Spleen (tissue), 11 donors: ENCODE results near the gene CD300LG. TPM values are rescaled to one million over a fixed set of nuclear protein-coding genes. Genes with fewer than 3 reads are reported as not detected.

ENCODE experiments used
- DNase-seq: peaks from one replicate; pipeline ENCODE4 v3.0.0-alpha.2; 2020
- H3K27ac ChIP-seq, 8 donors: fragments of 200-600 bp; sonication (generic) in 7 of 8; 1 replicate in 4 of 8; 2 replicates in 4 of 8; pipeline versions ENCODE4 v1.5.0 to v1.8.0; 2016 to 2021; ENCODE audit warnings: inconsistent platforms in 4 of 8, mild to moderate bottlenecking in 4 of 8, moderate library complexity in 1 of 8
- H3K27me3 ChIP-seq, 7 donors: fragments of 200-600 bp; sonication (generic) in 6 of 7; replicated peaks in 1 of 7; 1 replicate in 4 of 7; 2 replicates in 3 of 7; pipeline versions ENCODE4 v1.5.0 to v1.8.0; 2016 to 2021; ENCODE audit warnings: inconsistent platforms in 3 of 7, mild to moderate bottlenecking in 1 of 7
- H3K36me3 ChIP-seq, 6 donors: fragments of 200-600 bp; sonication (generic) in 5 of 6; 1 replicate in 4 of 6; 2 replicates in 2 of 6; pipeline versions ENCODE4 v1.5.0 to v1.8.0; 2016 to 2021; ENCODE audit warnings: inconsistent platforms in 2 of 6
- H3K4me1 ChIP-seq, 6 donors: fragments of 200-600 bp; sonication (generic) in 5 of 6; 1 replicate in 3 of 6; 2 replicates in 3 of 6; pipeline versions ENCODE4 v1.5.0 to v1.8.0; 2016 to 2021; ENCODE audit warnings: inconsistent platforms in 3 of 6
- H3K4me3 ChIP-seq, 8 donors: fragments of 200-600 bp; sonication (generic) in 7 of 8; 1 replicate in 4 of 8; 2 replicates in 4 of 8; pipeline versions ENCODE4 v1.5.0 to v1.8.0; 2016 to 2021; ENCODE audit warnings: inconsistent platforms in 4 of 8, mild to moderate bottlenecking in 4 of 8, moderate library complexity in 2 of 8
- H3K9me3 ChIP-seq, 8 donors: fragments of 200-600 bp; sonication (generic) in 7 of 8; 1 replicate in 4 of 8; 2 replicates in 4 of 8; pipeline versions ENCODE4 v1.5.0 to v1.8.0; 2016 to 2021; ENCODE audit warnings: inconsistent platforms in 4 of 8
- POLR2A ChIP-seq, 3 donors: fragments of 450-650 bp; IDR thresholded peaks; one replicate each; pipeline ENCODE4 v1.5.1; 2017; ENCODE audit warnings: antibody characterized with exemption in 3 of 3, mild to moderate bottlenecking in 1 of 3
- POLR2AphosphoS5 ChIP-seq, 3 donors: sonication (generic); formaldehyde crosslinking; IDR thresholded peaks; one replicate each; pipeline ENCODE4 v1.5.1; 2017; ENCODE audit warnings: antibody characterized with exemption in 3 of 3
- WGBS, 5 donors: extraction: QIAGEN DNeasy Blood & Tissue Kit in 3 of 5; methylation state at CpG; one replicate each; pipeline versions ENCODE4 v1.1.5 to v1.1.7; 2013 to 2018; 5-methylcytosine and 5-hydroxymethylcytosine counted together
- intact Hi-C: fragments of 100-400 bp; cut with DNase I; formaldehyde crosslinking; loops from one replicate; pipeline ENCODE4 v1.15.0; 2023; ENCODE audit warnings: low total_unique reads
- polyA plus RNA-seq, 3 donors: library from polyadenylated mRNA; stranded (reverse); fragments of 200-250 nt; gene quantifications; one replicate each; pipeline ENCODE4 v1.2.1, GENCODE V29; 2013
- total RNA-seq, 7 donors: library from RNA; depleted of rRNA in 3 of 7; stranded (reverse); fragments of >200 nt in 3 of 7; fragmentation: NEBNext Ultra II Directional in 4 of 7; extraction: Animal tissue kit (Norgen Biotek cat#: 25700) in 4 of 7; gene quantifications; one replicate each; pipeline versions ENCODE4 v1.1.0 to v1.2.1, GENCODE V29; 2016 to 2021
- TF ChIP-seq, protein P1 (sequence below), 11 experiments: fragments of 200-600 bp in 7 of 11; fragments of 450-650 bp in 4 of 11; sonication (generic) in 4 of 11; IDR thresholded peaks in 8 of 11; conservative IDR thresholded peaks in 3 of 11; 1 replicate in 7 of 11; 2 replicates in 4 of 11; pipeline versions ENCODE4 v1.4.0 to v1.8.0; 2016 to 2021; ENCODE audit warnings: antibody characterized with exemption in 11 of 11, inconsistent platforms in 4 of 11, mild to moderate bottlenecking in 1 of 11
- donor health status: healthy with polysubstance abuse.
- donor health status: DM: no; HTN: no; CAD: no; lungs with moderate emphysema.
- donor health status: DM: no; HTN: no; CAD: no.
- donor health status: Bipolar disorder and iron deficiency.
- donor health status: healthy.
- donor health status: DM: no; HTN: no; CAD: no.
- donor health status: DM: yes; HTN: yes; CAD: no.

Gene CD300LG
- total and polyA plus RNA-seq, 10 donors = 0.33 to 5.3 (median 2.2) TPM

DNA sequence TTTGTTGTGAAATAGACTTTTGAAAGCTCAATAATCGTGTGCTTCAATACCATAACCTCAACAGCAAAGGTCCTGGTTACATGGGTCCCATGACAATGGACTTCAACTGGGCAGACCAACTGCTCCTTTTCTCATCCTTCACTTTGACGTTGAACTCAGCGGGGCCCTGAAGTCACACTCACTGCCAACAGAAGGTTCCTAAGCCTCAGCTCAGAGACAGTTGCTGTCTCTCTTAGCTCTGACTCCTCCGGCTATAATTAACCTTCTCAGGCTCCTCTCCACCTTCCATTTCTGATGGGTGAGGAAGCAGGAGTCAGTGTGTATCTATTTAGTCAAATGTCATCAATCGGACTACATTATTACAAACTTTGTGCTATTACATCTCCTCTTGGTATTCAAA lies 37.9 kb upstream of the CD300LG start:
- TF ChIP-seq POLR2A (IDR thresholded peaks at IDR 0.05) (no peak), POLR2AphosphoS5 (IDR thresholded peaks at IDR 0.05) (no peak)
- TF ChIP-seq, protein P1, sequence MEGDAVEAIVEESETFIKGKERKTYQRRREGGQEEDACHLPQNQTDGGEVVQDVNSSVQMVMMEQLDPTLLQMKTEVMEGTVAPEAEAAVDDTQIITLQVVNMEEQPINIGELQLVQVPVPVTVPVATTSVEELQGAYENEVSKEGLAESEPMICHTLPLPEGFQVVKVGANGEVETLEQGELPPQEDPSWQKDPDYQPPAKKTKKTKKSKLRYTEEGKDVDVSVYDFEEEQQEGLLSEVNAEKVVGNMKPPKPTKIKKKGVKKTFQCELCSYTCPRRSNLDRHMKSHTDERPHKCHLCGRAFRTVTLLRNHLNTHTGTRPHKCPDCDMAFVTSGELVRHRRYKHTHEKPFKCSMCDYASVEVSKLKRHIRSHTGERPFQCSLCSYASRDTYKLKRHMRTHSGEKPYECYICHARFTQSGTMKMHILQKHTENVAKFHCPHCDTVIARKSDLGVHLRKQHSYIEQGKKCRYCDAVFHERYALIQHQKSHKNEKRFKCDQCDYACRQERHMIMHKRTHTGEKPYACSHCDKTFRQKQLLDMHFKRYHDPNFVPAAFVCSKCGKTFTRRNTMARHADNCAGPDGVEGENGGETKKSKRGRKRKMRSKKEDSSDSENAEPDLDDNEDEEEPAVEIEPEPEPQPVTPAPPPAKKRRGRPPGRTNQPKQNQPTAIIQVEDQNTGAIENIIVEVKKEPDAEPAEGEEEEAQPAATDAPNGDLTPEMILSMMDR (IDR thresholded peaks at IDR 0.05 in 8 of 11, conservative IDR thresholded peaks at IDR 0.05 in 3 of 11) = no peak
- no peak overlapping the region for H3K27ac ChIP-seq
- no peak for DNase-seq
- H3K27me3 ChIP-seq = peaks cover 0 to 13% (median 0%) of the 10 kb centered on the region in 7 donors
- peaks cover 0 to 5% (median 0%) of the 10 kb centered on the region in 6 donors for H3K4me1 ChIP-seq
- intact Hi-C loops = no loop called here
- 88 to 94% (median 92%) methylated on average over 5 of the region's 5 CpGs for WGBS, 5 donors
- no peak overlapping the region for H3K4me3 ChIP-seq
- peaks cover 0 to 16% (median 0%) of the 10 kb centered on the region in 6 donors for H3K36me3 ChIP-seq
- no peaks in the 10 kb centered on the region for H3K9me3 ChIP-seq

DNA sequence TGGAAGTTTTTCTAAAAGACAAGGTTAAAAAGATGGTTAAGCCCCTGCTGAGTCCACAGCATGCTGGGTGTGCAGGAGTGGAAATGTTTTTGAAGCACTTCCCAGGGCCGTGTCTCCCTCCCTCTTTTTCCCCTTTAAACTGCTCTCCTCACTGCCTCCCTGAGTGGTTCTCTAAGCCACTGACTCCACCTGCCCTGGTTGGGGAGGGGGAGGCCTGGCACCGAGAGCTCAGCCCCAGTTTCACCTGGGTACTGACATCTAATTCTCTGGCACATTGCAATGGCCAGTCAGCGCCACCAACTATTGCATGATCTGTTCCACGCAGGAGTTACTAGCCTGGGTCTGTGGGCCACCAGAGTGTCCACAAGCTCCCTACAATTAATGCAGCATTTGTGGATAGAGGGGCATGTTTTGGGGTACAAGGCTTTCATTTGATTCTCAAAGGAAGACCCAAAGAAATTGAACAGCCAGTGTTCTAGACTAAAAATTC lies 36.7 kb upstream of the CD300LG start:
- Histone ChIP-seq H3K36me3 (peaks cover 0 to 16% (median 0%) of the 10 kb centered on the region in 6 donors), H3K4me3 (no peak overlapping the region), H3K4me1 (no peaks in the 10 kb centered on the region), H3K27me3 (peaks cover 0 to 13% (median 0%) of the 10 kb centered on the region in 7 donors), H3K9me3 (no peaks in the 10 kb centered on the region), H3K27ac (no peak overlapping the region)
- DNase-seq = no peak
- 77 to 88% (median 85%) methylated on average over 4 of the region's 4 CpGs for WGBS, 5 donors
- TF ChIP-seq POLR2A (IDR thresholded peaks at IDR 0.05) = no peak
- intact Hi-C loops = no loop called here

DNA sequence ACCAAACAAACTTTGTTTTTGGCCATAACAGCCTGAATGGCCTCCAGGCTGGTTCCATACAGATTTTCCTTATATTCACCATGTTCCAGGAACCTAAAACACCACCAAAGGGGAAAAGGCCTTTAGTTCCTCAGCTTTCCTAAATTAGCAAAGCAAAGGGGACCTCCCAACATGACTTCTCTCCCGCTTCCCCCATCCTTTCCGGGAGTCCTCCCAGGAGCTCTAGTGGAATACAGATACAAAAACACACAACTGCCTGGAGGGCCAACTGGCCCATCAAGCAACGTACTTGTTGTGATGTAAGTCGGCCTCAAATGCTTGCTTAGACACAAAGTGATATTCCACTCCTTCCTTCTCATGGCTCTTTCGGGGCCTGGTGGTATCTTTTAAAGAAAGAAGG lies 36.2 kb upstream of the CD300LG start:
- H3K27me3 ChIP-seq = peaks cover 0 to 13% (median 0%) of the 10 kb centered on the region in 7 donors
- no peaks in the 10 kb centered on the region for H3K4me1 ChIP-seq
- H3K9me3 ChIP-seq = no peaks in the 10 kb centered on the region
- H3K36me3 ChIP-seq = peaks cover 0 to 16% (median 0%) of the 10 kb centered on the region in 6 donors
- 86 to 96% (median 93%) methylated on average over 5 of the region's 5 CpGs for WGBS, 5 donors
- intact Hi-C loops = no loop called here
- DNase-seq = no peak
- no peak overlapping the region for H3K27ac ChIP-seq
- H3K4me3 ChIP-seq = no peak overlapping the region
- TF ChIP-seq POLR2AphosphoS5 (IDR thresholded peaks at IDR 0.05) = no peak
- TF ChIP-seq POLR2A (IDR thresholded peaks at IDR 0.05) = no peak
- TF ChIP-seq, protein P1 (IDR thresholded peaks at IDR 0.05 in 8 of 11, conservative IDR thresholded peaks at IDR 0.05 in 3 of 11) = no peak

DNA sequence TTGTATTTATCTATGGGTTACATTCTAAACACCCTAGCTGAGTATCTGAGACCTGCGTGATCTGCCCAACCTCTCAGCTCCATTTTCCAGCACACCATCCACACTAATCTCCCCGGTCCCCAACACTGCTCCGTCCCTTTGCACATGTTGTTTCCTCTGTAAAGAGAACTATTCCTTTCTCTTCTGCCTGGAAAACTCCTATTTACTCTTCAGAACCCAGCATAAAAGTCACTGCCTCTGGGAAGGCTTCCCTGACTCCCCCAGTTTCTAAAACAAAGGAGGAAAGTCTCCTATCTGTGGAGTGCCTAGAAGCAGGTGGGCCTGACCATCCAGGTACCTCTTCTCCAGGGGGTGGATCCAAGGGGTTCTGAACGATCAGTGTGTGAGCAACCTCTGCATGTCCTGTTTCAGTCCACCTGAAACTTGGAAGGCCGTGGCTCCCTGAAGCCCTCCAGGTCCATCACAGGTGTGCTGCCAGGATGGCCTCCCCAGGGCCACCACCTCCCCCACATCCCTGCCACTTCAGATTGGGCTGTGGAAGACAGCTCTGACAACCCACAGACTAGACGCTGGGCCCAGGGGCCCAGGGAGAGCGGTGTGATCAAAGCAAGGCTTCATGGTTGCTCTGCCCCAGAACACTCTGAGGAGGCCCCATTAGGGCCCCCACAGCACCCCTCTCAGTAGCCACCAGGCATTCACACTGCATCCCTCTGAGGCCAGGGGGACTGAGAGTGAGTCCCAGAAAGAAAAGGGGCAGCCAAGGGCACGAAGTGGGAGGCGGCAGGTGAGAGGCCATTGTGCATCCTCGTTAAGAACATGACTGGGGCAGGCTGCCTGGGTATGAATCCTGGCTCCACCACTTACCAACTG lies 34.3 kb upstream of the CD300LG start:
- peaks cover 0 to 16% (median 0%) of the 10 kb centered on the region in 6 donors for H3K36me3 ChIP-seq
- no peaks in the 10 kb centered on the region for H3K9me3 ChIP-seq
- no peaks in the 10 kb centered on the region for H3K4me1 ChIP-seq
- no peak for DNase-seq
- no peak overlapping the region for H3K27ac ChIP-seq
- WGBS, 5 donors = 86 to 92% (median 87%) methylated on average over 9 to 10 of the region's 10 CpGs
- intact Hi-C loops = no loop called here
- no peak overlapping the region for H3K4me3 ChIP-seq
- TF ChIP-seq POLR2AphosphoS5 (IDR thresholded peaks at IDR 0.05) = no peak
- TF ChIP-seq, protein P1 (IDR thresholded peaks at IDR 0.05 in 8 of 11, conservative IDR thresholded peaks at IDR 0.05 in 3 of 11) = no peak
- TF ChIP-seq POLR2A (IDR thresholded peaks at IDR 0.05) = no peak
- peaks cover 0 to 13% (median 0%) of the 10 kb centered on the region in 7 donors for H3K27me3 ChIP-seq
